GM19328 (cell line): ENCODE results near the gene PRDM16.

Experiments used
- ATAC-seq: cut with Tn5 transposase; IDR thresholded peaks from one replicate; pipeline ENCODE4 v1.9.1; 2021; ENCODE audit warnings: mild to moderate bottlenecking, moderate library complexity; ENCODE audit not compliant: unreplicated experiment

Gene PRDM16

GRCh38 chr1:3174487-3175247 is 105.7 kb downstream of the PRDM16 start:
- ATAC-seq, result no peak

DNA sequence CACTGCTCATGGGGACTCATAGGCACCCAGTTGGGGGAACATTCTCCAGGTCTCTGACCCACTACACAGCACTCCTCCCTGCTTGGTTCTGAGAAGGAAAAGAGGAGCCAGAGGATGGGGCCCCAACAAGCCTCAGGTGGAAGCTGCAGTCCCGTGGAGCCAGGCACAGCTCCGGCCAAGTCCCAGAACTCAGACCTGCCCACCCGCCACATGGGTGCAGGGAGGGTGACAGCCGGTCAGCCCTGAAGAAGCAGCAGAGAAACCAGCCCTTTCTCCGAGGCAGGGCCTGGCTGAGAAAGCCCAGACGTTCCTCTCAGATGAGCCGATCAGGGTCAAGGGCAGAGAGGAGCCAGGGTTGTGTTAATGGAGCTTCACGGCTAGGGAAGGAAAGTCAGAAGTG is 106.5 kb downstream of the PRDM16 start:
- ATAC-seq, result no peak

- no peak for ATAC-seq
Measured at GRCh38 chr1:3176028-3176427, 107.0 kb downstream of the PRDM16 start.

DNA sequence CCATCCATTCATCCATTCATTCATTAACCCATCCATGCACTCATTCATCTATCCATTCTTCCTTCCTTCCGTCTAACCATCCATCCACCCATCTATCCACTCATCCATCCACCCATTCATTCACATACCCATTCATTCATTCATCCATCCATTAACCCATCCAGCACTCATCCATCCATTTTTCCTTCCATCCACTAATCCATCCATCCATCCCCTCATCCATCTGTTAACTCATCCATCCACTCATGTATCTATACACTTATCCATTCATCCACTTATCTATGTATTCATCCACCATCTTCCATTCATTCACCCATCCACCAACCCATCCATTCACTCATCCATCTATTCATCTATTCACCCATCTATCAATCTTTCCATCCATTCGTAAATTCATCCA is 107.8 kb downstream of the PRDM16 start:
- no peak for ATAC-seq

- ATAC-seq, result no peak
Measured at GRCh38 chr1:3178279-3178678, 109.3 kb downstream of the PRDM16 start.

DNA sequence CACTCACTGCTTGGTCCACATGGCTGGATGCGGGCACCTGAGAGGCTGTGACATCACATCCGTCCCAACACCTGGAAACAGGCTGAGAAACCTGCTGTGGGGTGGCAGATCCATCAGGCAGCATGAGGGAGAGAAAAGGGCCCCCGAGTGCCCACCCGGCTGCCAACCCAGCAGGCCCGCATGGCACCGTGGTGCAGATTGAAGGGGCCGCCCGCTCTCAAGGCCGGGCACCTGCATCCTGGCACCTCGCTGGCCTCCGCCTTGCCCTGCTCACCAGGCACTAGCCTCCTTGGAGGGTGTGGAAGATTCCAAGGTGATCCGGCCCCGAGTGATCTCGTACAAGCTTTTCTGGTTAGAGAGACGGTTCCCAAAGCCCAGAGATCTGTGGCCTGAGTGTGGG is 110.5 kb downstream of the PRDM16 start:
- no peak for ATAC-seq

- no peak for ATAC-seq
Measured at GRCh38 chr1:3180915-3181314, 111.9 kb downstream of the PRDM16 start.

- no peak for ATAC-seq
Measured at GRCh38 chr1:3181956-3182355, 113.0 kb downstream of the PRDM16 start.

DNA sequence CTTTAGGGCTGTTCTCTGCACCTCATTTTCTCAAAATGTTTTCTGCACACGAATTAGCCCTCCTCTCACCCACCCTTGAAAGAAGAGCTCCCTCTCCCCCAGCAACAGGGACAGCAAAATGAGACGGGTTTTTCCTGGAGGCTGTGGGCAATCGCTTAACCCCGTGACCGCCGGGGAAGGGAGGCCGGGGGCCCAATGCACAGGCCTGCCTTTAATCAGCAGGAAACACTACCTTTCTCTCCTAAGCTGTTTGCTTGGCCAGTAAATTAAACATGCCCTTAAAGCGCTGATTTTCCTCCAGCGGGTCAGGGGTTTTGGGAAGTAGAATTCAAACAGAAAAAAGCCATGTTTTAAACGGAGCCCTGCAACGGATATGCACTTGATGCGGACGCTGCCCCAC is 114.4 kb downstream of the PRDM16 start:
- ATAC-seq, result no peak

- no peak for ATAC-seq
Measured at GRCh38 chr1:3183813-3184212, 114.8 kb downstream of the PRDM16 start.

DNA sequence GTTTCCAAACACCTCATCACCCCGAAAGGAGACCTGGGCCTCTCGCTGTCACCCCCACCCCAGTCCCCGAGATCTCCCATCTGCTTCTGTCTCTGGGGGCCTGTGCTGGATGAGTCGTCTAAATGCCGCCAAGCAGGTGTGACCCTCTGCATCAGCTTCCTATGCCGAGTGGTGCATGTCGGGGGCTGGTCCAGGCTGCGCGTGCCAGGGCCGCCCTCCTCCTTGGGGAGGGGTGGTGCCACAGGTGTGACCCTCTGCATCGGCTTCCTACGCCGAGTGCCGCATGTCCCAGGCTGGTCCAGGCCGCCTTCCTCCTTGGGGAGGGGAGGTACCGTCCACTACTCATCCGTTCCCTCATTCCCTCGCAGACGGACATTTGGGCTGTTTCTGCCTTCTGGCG is 115.7 kb downstream of the PRDM16 start:
- no peak for ATAC-seq

DNA sequence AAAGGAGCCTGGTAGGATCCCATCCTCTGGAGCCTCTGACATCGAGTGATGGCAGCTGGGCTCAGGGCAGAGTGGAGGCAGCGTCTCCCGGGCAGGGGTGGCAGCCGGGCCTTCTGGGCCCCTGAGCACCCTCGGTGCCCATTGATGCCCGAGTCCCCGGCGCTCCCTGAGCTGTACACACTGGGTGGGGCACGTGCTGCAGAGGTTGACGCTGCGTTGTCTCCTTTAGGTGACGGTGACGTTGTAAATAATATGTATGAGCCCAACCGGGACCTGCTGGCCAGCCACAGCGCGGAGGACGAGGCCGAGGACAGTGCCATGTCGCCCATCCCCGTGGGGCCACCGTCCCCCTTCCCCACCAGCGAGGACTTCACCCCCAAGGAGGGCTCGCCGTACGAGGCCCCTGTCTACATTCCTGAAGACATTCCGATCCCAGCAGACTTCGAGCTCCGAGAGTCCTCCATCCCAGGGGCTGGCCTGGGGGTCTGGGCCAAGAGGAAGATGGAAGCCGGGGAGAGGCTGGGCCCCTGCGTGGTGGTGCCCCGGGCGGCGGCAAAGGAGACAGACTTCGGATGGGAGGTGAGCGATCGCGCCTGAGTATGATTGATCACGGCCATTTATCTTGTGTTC is 117.0 kb downstream of the PRDM16 start:
- ATAC-seq, result no peak

- ATAC-seq, result no peak
Measured at GRCh38 chr1:3186526-3186921, 117.5 kb downstream of the PRDM16 start.

DNA sequence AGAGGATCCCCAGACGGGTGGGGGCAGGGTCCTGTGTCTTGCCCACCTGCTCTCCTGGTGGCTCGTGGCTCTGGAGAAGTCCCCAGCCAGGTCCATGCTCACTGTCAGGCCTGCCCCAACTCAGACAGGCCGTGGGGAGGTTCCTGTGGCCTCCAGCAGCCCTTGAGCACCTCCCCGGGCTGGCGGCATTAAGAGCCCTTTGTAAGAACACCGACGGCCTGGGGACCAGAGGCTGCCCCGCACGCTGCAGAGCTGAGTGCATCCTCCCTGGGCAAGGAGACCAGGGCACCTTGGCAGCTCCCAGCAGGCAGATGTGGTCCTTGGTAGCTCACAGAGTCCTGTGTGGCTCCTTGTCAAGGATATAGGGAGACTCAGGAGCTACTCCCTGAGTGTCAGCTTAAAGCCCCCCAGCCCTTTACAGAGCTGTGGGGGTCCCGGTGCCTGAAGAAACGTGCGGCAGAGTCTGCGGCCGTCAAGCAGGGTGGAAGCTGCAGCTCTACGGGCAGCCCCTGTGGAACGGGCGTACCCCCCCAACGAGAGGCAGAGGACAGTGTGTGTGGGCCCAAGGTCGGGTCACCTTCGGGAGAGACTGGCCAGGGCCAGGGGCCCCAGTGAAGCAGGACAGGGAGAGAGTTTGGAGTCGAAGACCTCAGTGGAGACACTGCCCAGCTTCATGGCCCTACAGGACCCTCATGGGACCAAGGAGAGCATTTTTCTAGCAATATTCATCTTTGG is 118.6 kb downstream of the PRDM16 start:
- ATAC-seq, result no peak

DNA sequence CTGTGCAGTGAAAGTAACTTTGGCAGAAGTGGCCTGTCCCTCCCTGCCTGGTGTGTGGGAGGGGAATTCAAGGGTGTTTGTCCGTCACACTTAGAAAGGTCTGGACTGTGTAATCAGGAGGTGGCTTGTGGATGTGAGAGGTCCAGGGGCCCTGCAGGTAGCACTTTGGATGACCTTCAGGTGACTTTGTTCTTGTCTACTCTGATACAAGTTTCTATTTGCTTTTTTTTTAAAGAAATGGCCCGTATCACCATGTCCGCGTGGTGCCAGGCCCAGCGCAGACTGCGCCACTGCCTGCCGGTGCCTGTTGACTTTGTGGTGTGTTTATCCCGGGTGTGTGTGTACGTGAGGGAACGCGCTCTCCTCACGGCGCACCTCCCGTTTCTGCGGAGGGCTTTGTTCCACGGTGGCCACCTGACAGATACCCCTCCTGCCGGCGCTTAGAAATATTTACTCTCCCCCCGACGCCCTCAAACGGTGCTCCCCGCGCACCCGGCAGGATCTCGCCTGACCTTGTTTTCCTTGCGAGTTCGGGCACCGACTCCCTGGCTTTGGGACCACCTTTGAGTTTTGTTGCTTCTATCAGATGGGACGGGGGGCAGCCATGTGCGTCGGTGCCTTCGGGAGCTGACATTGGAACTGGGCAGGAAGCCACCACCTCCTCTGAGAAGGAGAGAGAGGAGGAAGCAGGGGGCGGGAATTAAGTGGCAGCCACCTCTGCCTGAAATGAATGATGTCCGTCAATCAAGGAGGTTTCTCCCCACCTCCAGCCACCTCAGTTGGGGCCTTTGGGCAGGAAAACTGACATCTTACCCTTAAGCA is 119.4 kb downstream of the PRDM16 start:
- ATAC-seq, result no peak

- no peak for ATAC-seq
Measured at GRCh38 chr1:3190256-3191041, 121.4 kb downstream of the PRDM16 start.

DNA sequence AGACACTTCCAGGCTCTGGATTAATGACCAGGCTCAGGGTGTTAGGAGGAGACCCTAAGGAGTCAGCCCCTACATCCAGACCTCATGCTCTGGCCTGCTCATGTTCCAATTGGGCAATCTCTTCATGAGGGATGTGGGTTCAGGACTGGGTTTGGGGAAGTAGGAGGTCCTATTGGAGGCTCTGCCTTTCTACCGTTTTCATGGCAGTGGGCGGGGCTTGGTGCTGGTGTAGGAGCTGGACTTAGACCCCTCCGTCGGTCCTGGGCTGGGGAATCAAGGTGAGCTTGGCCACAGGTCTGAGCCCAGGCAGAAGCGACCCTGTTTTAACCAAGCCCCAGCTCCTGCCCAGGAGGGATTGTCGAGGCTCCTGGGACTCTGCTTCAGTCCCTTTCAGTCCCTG is 123.4 kb downstream of the PRDM16 start:
- no peak for ATAC-seq

- no peak for ATAC-seq
Measured at GRCh38 chr1:3192825-3193224, 123.8 kb downstream of the PRDM16 start.

GRCh38 chr1:3193811-3194210 is 124.8 kb downstream of the PRDM16 start:
- no peak for ATAC-seq

DNA sequence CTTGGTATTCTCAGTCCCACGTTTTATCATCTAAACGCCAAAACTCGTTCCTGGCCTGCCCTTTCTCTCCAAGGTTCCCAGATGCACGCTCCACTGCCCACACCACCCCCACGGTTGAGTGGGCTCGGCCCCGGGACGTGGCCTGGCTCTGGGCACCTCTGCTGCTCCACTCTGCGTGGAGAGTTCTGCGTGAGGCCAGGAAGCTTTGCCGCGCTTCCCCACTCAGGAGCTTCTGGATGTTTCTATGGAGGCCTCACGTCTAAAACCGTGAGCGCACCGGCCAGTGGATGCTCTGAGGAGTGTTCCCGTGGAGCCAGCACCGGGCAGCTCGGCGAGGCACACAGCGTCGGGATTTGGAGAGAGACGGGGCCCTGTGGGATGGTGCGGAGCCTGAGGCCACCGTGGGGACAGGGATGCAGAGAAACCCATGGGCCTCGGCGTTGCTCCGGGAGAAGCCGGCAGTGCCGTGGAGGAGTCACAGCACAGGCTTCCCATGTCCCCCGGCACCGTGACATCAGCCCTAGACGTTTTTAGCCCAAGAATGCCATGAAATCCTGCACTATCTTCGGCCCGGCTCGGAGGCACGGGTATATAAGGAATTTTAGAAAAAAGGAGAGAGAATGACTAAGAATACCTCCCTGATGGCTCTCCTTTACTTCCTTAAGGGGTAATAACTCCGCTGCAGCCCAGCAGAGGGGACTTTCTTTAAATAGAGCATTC is 125.9 kb downstream of the PRDM16 start:
- no peak for ATAC-seq
